Stimulated activated CD8-positive, alpha-beta memory T cell treated with anti-CD3 and anti-CD28 coated beads, Interleukin-12 subunit alpha, Interleukin-12 subunit beta, amount 100 ng/mL, for 24 hours (primary cell): ENCODE data around the gene PNPO.
A peak's percentile ranks its signal among the peaks of the same experiment; 100 is the strongest.

Source experiments
- DNase-seq: peaks from one replicate; pipeline ENCODE4 v3.0.0-alpha.2; 2020; ENCODE audit errors: extremely low read depth

Gene PNPO

DNA sequence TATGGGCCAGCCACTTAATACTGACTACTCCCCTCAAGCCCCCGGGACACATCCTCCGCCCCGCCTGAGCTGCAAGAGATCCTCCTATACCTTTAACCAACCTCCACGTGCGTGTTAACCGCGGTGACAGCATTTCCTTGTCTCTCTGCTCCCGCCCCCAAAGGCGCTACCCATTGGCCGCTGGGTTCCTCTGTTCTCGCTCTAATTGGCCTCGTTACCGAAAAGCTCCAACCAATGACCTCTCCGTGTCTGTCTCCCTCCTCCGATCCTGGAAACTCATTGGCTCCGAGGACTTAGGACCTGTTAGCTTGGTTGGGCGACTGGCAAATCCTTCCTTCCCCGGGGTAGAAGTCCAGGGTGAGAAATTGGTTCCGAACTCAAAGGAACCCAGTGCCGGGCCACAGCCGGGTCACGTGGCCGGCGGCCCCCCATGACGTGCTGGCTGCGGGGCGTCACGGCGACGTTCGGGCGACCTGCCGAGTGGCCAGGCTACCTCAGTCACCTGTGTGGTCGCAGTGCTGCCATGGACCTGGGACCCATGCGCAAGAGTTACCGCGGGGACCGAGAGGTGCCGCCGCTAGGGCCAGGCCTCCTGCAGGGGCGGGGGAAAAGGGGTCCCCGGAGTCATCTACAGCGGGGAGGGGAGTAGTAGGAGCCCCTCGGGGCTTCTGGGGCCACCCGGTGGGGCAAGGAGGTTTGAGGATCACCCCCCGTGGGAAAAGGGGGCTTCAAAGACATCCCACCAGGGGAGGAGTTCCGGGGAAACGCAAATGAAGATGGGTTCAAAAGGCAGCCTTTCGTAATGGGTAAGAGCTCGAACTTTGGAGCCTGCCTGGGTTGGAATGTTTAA lies at the start of gene PNPO:
Gene PNPO (plus strand): TSS at position 326 of the 850 bp plus-strand sequence. CDS start 105 bp downstream, at position 431.
- DNase-seq = peak; percentile 90

DNA sequence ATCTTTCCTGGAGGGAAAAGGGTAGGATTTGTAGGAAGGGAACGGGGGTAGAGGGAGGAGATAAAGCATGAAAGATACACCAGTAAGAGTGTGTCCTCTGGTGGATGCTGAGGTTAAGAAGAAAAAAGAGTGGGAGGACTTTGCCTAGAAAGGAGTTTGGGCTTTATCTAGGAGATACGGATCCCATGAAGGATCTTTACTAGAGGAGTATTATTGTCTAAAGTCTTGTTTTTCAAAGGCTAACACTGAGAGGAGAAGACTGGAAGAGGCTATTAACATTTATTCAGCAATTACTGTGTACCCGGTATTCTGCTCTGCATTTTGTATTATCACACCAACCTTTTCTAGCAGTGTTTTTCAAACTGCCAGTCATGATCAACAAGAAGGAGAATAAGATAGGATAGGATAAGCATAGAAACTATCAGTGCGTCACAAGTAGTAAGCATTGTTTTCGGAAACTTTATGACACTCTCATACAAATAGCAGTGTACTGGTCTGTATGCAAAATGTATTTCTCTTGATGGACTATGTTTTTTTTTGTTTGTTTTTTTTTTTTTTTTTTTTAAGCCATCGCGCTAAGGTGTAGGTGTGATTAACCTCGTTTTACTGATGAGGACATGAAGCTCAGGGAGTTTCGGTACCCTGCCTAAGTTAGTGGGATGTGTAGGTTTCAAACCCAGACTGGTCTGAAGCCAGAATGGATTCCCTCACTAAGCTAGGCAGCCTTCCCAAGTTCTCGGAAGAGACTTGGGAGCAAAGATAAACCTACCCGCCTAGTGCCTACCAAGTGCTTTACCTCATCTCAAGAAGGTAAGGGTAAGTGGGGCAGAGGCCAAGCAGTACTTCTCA lies 46.6 kb upstream of the PNPO start:
- no peak for DNase-seq

DNA sequence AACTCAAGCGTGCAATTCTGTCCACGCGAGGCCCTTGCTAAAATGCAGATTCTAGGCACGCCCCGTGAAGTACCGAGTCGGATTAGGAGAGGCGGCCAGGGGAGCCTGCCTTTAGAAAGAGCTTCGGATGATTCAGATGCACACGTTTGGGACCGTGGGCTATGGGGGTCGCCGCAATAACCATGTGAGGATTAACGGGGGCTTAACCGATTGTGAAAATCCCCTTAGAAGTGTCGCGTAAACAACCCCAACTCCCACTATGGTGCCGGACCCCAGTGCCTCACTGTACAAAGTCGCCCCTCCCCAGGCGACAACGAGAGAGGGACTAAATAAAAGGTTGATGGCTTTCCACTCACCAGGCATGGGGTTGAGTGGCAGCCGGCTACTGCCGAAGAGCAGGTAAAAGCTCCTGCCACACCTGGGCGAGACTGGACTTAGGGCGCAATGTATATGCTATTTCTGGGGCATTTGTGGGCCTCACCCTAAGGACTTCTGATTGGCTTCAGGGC lies 46.0 kb upstream of the PNPO start:
- peak; percentile 1 for DNase-seq

DNA sequence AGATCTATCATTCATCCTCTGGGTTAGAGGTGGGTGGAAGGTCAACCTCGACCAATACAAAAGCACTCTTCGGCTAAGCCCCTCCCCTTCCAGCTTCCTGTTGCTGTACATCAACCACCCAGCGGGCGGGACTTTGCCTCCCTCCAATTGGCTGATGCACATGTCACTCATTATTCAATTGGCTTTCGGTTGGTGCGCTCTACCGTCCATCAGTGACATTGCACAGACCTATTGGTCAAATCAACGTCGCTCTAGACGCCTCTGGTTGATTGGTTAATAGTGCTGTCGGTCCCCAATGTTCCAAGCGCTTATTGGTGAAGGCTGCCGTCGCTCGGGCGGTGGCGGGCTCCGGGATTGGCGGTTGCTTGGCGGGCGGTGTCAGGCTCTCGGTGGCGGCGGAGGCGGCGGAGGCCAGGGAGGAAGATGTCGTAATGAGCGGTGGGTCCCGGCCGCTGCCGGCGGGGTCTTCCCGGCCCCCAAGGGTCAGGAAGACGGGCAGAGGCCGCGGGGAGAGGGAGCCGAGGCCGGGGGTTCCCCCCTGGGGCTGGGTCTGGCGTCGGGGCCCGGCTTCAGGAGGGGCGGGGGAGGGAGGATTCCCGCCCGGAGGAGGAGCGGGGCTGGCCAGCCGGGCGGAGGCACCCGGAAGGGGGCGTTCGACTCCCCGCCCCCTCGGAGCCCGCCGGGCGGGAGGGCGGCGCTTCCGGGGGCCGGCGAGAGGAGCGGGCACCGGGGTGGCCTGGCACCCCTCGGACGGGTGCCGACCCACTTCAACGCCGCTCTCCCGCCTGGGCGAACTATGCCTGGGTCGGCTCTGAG lies 45.3 kb upstream of the PNPO start, which contains the start of gene SP2:
Gene SP2 (plus strand): TSS at position 381 of the 816 bp plus-strand sequence. CDS start 51 bp downstream, at position 432.
- DNase-seq = peak; percentile 92

GRCh38 chr17:47896672-47897490 lies 44.5 kb upstream of the PNPO start:
- DNase-seq = no peak

- no peak for DNase-seq
These were observed 43.8 kb upstream of the PNPO start for GRCh38 chr17:47897561-47897960.

DNA sequence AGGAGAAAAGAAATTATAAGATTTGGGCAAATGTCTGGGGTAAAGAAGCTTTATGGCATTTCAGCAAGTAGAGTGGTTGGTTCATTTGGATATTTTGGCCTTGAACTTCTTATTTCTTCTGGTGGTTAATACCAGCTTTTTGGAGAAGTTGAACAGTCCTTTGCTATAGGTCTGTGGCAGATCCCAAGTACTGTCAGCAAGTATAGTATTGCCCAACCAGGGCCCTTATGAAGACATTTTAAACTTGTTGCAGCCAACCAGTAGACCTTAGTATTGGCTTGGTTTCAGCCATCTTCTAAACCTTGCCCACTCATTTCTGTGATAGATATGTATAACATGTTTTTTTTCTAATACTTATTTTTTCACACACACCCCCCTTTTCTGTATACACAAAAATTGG lies 43.1 kb upstream of the PNPO start:
- DNase-seq = no peak

- DNase-seq = no peak
These were observed 41.7 kb upstream of the PNPO start for GRCh38 chr17:47899643-47900042.

DNA sequence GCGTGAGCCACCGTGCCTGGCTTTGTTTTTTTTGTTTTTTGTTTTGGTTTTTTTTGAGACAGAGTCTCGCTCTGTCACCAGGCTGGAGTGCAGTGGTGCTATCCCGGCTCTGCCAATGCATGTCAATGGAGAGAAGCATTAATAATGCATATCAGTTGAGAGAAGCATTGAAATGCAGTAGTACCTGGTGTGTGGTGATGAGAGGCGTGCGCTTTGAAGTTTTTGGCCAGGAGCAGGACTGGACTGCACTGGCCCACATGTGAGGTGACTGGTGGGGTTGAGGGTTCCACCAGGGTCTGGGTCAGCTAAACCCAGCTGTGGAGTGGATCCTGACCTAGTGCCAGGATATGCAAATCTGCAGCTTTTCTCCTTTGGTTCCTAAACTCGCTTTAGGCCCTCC lies 39.9 kb upstream of the PNPO start:
- DNase-seq = no peak

GRCh38 chr17:47902039-47902744 lies 39.2 kb upstream of the PNPO start:
- no peak for DNase-seq

DNA sequence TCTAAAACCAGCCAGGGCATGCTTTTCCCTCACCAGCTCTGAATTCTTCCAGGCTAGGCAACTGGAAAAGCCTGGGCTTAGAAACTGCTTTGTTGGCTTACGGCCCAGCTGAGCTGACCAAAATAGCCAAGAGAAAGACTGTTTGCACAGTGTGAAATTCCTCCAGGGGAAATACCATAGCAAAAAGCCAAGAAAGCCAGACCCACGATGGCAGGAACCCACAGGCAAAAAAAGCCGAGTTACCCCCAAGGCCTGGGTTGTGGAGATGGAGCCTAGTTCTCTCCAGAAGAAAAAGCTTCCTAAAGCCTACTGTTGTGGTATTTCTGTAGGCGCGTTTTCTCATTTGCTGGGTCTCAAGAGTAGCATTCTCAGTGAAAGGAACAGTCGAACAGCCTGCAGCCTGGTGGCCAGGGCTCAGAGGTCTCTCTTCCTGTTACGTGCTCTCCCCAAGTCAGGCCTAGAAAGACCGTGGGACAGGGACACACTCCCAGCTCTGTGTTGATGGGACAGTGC lies 36.1 kb upstream of the PNPO start:
- DNase-seq = no peak

- no peak for DNase-seq
These were observed 34.9 kb upstream of the PNPO start for GRCh38 chr17:47906443-47906842.

DNA sequence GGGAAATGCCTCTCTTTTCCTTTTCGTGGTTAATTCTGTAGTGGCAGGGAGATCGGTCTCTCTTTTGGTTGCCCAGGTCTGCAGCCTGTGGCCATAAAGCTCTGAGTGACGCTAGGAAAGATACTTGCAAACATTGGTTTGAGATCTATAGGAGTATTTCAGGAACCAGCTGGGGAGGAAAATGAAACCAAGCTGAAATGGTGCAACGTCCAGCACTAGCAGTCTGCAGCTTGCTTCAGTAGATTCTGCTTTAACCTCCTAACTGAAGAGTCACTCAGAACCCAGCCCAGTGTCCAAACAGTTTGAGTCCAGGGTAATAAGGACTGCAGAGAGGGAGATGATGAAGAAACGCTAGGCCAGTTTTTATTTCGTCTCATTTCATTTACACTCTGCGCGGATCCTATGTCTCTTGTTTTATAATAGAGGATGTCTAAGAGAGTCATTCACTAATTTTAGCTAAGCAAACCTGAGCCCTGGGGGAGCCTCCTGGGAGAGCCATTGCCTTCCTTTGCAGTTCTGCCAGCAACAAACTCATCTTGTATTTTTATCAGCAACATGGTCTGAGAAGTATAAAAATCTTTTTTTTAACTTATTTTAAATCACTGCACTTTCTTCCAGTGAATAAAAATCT lies 33.3 kb upstream of the PNPO start:
- DNase-seq = no peak

DNA sequence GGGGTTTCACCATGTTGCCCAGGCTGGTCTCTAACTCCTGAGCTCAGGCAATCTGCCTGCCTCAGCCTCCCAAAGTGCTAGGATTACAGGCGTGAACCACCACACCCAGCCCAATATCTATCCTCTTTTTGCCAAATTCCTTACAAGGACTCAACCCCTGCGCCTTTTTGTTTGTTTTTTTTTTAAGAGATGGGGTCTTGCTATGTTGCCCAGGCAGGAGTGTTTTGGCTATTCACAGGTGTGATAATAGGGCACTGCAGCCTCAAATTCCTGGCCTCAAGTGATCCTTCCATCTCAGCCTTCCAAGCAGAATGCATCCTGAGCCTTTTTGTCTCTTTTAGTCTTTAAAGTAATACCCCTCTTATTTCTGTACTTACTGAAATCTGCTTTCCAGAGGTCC lies 28.3 kb upstream of the PNPO start:
- DNase-seq = no peak

GRCh38 chr17:47914306-47914948 lies 26.9 kb upstream of the PNPO start:
- no peak for DNase-seq

DNA sequence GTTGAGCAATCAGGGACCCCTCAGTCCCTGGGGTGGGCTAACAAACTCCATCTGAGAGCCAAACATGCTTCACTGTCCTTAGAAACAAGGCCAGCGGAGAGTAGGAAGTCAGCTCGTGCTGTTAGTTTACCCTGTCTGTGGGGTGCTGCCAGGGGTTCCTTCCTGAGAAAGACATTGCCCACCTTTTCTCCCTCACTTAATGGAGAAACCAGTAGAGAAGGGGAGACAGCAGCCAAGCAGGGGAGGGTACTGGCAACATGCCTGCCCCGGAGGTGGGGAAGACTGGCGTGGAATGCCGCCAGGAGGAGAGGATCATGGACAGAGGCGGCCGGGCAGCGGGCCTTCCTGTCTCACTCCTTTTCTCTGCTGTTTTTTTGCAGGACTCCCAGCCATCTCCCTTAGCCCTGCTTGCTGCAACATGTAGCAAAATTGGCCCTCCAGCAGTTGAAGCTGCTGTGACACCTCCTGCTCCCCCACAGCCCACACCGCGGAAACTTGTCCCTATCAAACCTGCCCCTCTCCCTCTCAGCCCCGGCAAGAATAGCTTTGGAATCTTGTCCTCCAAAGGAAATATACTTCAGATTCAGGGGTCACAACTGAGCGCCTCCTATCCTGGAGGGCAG lies 25.5 kb upstream of the PNPO start:
- DNase-seq = no peak

DNA sequence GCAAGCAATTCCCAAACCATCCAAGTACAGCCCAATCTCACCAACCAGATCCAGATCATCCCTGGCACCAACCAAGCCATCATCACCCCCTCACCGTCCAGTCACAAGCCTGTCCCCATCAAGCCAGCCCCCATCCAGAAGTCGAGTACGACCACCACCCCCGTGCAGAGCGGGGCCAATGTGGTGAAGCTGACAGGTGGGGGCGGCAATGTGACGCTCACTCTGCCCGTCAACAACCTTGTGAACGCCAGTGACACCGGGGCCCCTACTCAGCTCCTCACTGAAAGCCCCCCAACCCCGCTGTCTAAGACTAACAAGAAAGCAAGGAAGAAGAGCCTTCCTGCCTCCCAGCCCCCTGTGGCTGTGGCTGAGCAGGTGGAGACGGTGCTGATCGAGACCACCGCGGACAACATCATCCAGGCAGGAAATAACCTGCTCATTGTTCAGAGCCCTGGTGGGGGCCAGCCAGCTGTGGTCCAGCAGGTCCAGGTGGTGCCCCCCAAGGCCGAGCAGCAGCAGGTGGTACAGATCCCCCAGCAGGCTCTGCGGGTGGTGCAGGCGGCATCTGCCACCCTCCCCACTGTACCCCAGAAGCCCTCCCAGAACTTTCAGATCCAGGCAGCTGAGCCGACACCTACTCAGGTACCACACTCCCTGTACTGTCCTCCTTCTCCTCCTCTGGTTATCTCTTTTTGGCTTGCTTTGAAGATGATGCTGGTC lies 24.7 kb upstream of the PNPO start:
- DNase-seq = no peak

DNA sequence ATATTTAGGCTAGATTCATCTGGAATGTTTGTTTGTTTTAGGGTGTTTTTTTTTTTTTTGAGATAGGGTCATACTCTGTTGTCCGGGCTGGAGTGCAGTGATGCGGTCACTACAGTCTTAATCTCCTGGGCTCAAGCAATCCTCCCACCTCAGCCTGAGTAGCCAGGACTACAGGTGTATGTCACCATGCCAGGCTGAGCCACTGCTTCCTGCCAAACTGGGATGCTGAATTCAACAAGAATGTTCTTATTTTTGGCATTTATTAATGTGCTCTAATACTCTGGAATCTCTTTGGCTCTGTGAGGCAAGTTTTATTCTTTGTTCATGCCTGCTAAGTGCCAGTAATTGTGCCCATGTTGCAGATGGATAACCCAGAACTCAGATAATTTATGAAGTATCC lies 23.8 kb upstream of the PNPO start:
- DNase-seq = no peak
